ENCODE results near the gene MKNK1. TPM values are rescaled to one million over a fixed set of nuclear protein-coding genes. Genes with fewer than 3 reads are reported as not detected.

Gene MKNK1
- total RNA-seq, 2 donors from 2014 or later, result 19.9 to 28.5 TPM

DNA sequence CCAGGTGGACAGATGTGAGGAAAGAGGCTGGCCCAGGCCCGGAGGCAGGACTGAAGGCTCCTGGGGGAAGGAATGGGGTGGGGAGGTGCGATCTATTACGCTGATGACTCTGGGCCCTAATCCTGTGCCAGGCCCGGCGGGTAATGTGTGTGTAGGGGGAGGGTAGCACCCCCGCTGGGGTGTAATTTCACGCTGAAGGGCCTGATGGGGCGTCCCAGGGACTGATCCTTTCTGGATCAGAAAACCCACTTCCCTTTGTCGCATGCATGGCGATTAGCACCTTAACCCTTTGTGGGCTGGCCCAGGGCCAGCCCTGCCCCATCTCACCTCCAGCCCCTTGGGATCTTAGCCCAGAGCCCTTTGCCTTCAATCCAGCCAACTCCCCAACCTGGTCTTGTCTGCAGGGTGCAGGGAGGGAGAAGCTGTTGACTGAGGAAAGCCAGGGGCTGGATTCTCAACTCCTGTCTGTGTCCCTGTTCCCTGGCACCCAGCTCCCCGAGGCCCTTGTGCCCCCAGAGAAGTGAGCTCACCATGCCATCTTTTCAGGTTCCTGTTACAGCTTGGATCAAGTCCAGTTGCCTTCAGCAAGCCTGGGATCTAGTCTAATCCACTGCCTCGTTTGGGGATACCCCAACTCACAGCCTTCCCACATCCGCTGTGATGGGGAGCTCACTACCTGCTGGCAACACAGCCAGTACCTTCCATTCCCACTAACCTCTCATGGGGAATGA lies 78.7 kb downstream of the MKNK1 start:
- Mint-ChIP-seq H3K4me3 (peak overlapping the region; percentile 45), H3K27me3 (ENCODE audit: insufficient read depth) (peaks cover 87% of the 10 kb centered on the region), H3K4me1 (peaks cover 62% of the 10 kb centered on the region), H3K27ac (no peak overlapping the region), H3K36me3 (ENCODE audit: low read depth) (no peaks in the 10 kb centered on the region), H3K9me3 (no peaks in the 10 kb centered on the region)
- peak; percentile 87 for DNase-seq
- H3K36me3 ChIP-seq (ENCODE audit: control insufficient read depth, insufficient read depth, low read length), result no peaks in the 10 kb centered on the region
- H3K27me3 ChIP-seq (ENCODE audit: control insufficient read depth, insufficient read depth, low read length, poor library complexity, severe bottlenecking), result peaks cover 68% of the 10 kb centered on the region
- H3K4me3 ChIP-seq (ENCODE audit: low read length), result no peak overlapping the region
- TF ChIP-seq CTCF (conservative IDR thresholded peaks at IDR 0.05), result no peak
- peaks cover 32% of the 10 kb centered on the region for H3K4me1 ChIP-seq (ENCODE audit: control insufficient read depth, insufficient read depth, low read length)
- H3K9me3 ChIP-seq (ENCODE audit: control insufficient read depth, low read length), result no peaks in the 10 kb centered on the region
- H3K27ac ChIP-seq (ENCODE audit: low read depth, low read length), result no peak overlapping the region
- WGBS, 2 experiments (ENCODE audit: insufficient coverage in 1 of 2, insufficient read length in 1 of 2), result 20 to 30% methylated on average over 5 to 13 of the region's 13 CpGs
- no peak overlapping the region for H3K9ac ChIP-seq (ENCODE audit: extremely low read depth, low read length, poor library complexity, severe bottlenecking)

GRCh38 chr1:46524843-46525242 lies 79.2 kb downstream of the MKNK1 start:
- H3K9me3 Mint-ChIP-seq, result no peaks in the 10 kb centered on the region
- no peak overlapping the region for H3K9ac ChIP-seq (ENCODE audit: extremely low read depth, low read length, poor library complexity, severe bottlenecking)
- H3K27ac ChIP-seq (ENCODE audit: low read depth, low read length), result no peak overlapping the region
- H3K4me3 ChIP-seq (ENCODE audit: low read length), result no peak overlapping the region
- H3K9me3 ChIP-seq (ENCODE audit: control insufficient read depth, low read length), result no peaks in the 10 kb centered on the region
- H3K4me1 ChIP-seq (ENCODE audit: control insufficient read depth, insufficient read depth, low read length), result peaks cover 33% of the 10 kb centered on the region
- H3K27me3 Mint-ChIP-seq (ENCODE audit: insufficient read depth), result peaks cover 84% of the 10 kb centered on the region
- H3K36me3 Mint-ChIP-seq (ENCODE audit: low read depth), result no peaks in the 10 kb centered on the region
- peaks cover 65% of the 10 kb centered on the region for H3K4me1 Mint-ChIP-seq
- no peak overlapping the region for H3K27ac Mint-ChIP-seq
- H3K27me3 ChIP-seq (ENCODE audit: control insufficient read depth, insufficient read depth, low read length, poor library complexity, severe bottlenecking), result peaks cover 62% of the 10 kb centered on the region
- no peaks in the 10 kb centered on the region for H3K36me3 ChIP-seq (ENCODE audit: control insufficient read depth, insufficient read depth, low read length)
- TF ChIP-seq CTCF (conservative IDR thresholded peaks at IDR 0.05), result no peak
- no peak for DNase-seq
- H3K4me3 Mint-ChIP-seq, result peak overlapping the region; percentile 45
- WGBS, 2 experiments (ENCODE audit: insufficient coverage in 1 of 2, insufficient read length in 1 of 2), result 59 to 69% methylated on average over 4 to 5 of the region's 5 CpGs

GRCh38 chr1:46523496-46524353 lies 80.3 kb downstream of the MKNK1 start:
- H3K27me3 ChIP-seq (ENCODE audit: control insufficient read depth, insufficient read depth, low read length, poor library complexity, severe bottlenecking), result peaks cover 51% of the 10 kb centered on the region
- H3K27ac Mint-ChIP-seq, result no peak overlapping the region

More at GRCh38 chr1:46523496-46524353, 80.3 kb downstream of the MKNK1 start:
- peak; percentile 14 for TF ChIP-seq CTCF (conservative IDR thresholded peaks at IDR 0.05)
- no peak overlapping the region for H3K4me3 Mint-ChIP-seq
- H3K4me1 ChIP-seq (ENCODE audit: control insufficient read depth, insufficient read depth, low read length), result peaks cover 36% of the 10 kb centered on the region
- no peaks in the 10 kb centered on the region for H3K36me3 ChIP-seq (ENCODE audit: control insufficient read depth, insufficient read depth, low read length)
- no peaks in the 10 kb centered on the region for H3K36me3 Mint-ChIP-seq (ENCODE audit: low read depth)
- H3K27ac ChIP-seq (ENCODE audit: low read depth, low read length), result no peak overlapping the region
- peaks cover 79% of the 10 kb centered on the region for H3K27me3 Mint-ChIP-seq (ENCODE audit: insufficient read depth)
- H3K9me3 Mint-ChIP-seq, result no peaks in the 10 kb centered on the region
- WGBS, 2 experiments (ENCODE audit: insufficient coverage in 1 of 2, insufficient read length in 1 of 2), result 87 to 94% methylated on average over 7 to 11 of the region's 11 CpGs
- no peak overlapping the region for H3K4me3 ChIP-seq (ENCODE audit: low read length)
- DNase-seq, result peak; percentile 49
- H3K4me1 Mint-ChIP-seq, result peaks cover 72% of the 10 kb centered on the region
- H3K9ac ChIP-seq (ENCODE audit: extremely low read depth, low read length, poor library complexity, severe bottlenecking), result no peak overlapping the region
- H3K9me3 ChIP-seq (ENCODE audit: control insufficient read depth, low read length), result no peaks in the 10 kb centered on the region
